GM23338 (cell line): ENCODE results near the gene DNAJC5G. TPM values are rescaled to one million over a fixed set of nuclear protein-coding genes. Genes with fewer than 3 reads are reported as not detected.

ENCODE experiments used
- ATAC-seq: fragments of 200-7000 bp; cut with Tn5 transposase; 3 replicates; pipeline ENCODE4 v1.9.1; 2020
- DNase-seq: peaks from one replicate; pipeline ENCODE4 v3.0.0-alpha.2; 2015; ENCODE audit warnings: low spot score
- H2AFZ ChIP-seq: fragments of 200-600 bp; sonication (generic); 2 replicates; pipeline ENCODE4 v1.8.0; 2016; ENCODE audit warnings: antibody characterized with exemption, mild to moderate bottlenecking, moderate library complexity
- H3F3A ChIP-seq: fragments of 200-600 bp; sonication (generic); replicated peaks from 2 replicates; pipeline ENCODE4 v1.8.0; 2017; ENCODE audit warnings: antibody characterized with exemption, mixed run types, low read depth
- H3K27ac ChIP-seq: fragments of 200-600 bp; sonication (generic); 2 replicates; pipeline ENCODE4 v1.6.1; 2016; ENCODE audit warnings: low read depth
- H3K27me3 ChIP-seq: fragments of 200-600 bp; sonication (generic); 2 replicates; pipeline ENCODE4 v1.8.0; 2016; ENCODE audit warnings: mild to moderate bottlenecking, mixed run types, moderate library complexity; ENCODE audit not compliant: insufficient read depth
- H3K36me3 ChIP-seq: fragments of 200-600 bp; sonication (generic); 2 replicates; pipeline ENCODE4 v1.8.0; 2016; ENCODE audit warnings: mild to moderate bottlenecking; ENCODE audit not compliant: insufficient read depth
- H3K4me1 ChIP-seq: fragments of 200-600 bp; sonication (generic); 2 replicates; pipeline ENCODE4 v1.8.0; 2016; ENCODE audit warnings: mild to moderate bottlenecking, moderate library complexity; ENCODE audit not compliant: insufficient read depth
- H3K4me2 ChIP-seq: fragments of 200-600 bp; sonication (generic); 2 replicates; pipeline ENCODE4 v1.7.1; 2017; ENCODE audit warnings: mixed run types
- H3K4me3 ChIP-seq: fragments of 200-600 bp; sonication (generic); 2 replicates; pipeline ENCODE4 v1.6.1; 2016; ENCODE audit warnings: mixed run types
- H3K79me2 ChIP-seq: fragments of 200-600 bp; sonication (generic); replicated peaks from 2 replicates; pipeline ENCODE4 v1.8.0; 2017; ENCODE audit warnings: mild to moderate bottlenecking; ENCODE audit not compliant: insufficient read depth
- H3K9me2 ChIP-seq: fragments of 200-600 bp; sonication (generic); 2 replicates; pipeline ENCODE4 v1.8.0; 2017; ENCODE audit not compliant: insufficient read depth
- H4K20me1 ChIP-seq: fragments of 200-600 bp; sonication (generic); replicated peaks from 2 replicates; pipeline ENCODE4 v1.8.0; 2017; ENCODE audit warnings: mild to moderate bottlenecking; ENCODE audit not compliant: insufficient read depth
- H3K27ac Mint-ChIP-seq: 2 replicates; pipeline ENCODE4 v1.8.0; 2020; ENCODE audit warnings: inconsistent platforms, mild to moderate bottlenecking, moderate library complexity, mixed read lengths
- H3K27me3 Mint-ChIP-seq: 3 replicates; pipeline ENCODE4 v1.8.0; 2022; ENCODE audit warnings: low read depth, mild to moderate bottlenecking, moderate library complexity, mixed read lengths, inconsistent platforms; ENCODE audit not compliant: insufficient read depth, poor library complexity
- H3K36me3 Mint-ChIP-seq: 3 replicates; pipeline ENCODE4 v1.8.0; 2021; ENCODE audit warnings: low read depth, mild to moderate bottlenecking, inconsistent platforms, moderate library complexity, mixed read lengths
- H3K4me1 Mint-ChIP-seq: 3 replicates; pipeline ENCODE4 v1.8.0; 2020; ENCODE audit warnings: mild to moderate bottlenecking, inconsistent platforms, mixed read lengths
- H3K4me3 Mint-ChIP-seq: 3 replicates; pipeline ENCODE4 v1.8.0; 2021; ENCODE audit warnings: moderate library complexity, mild to moderate bottlenecking, inconsistent platforms, mixed read lengths
- H3K9me3 Mint-ChIP-seq: 3 replicates; pipeline ENCODE4 v1.8.0; 2020; ENCODE audit warnings: moderate library complexity, mild to moderate bottlenecking, inconsistent platforms, mixed read lengths
- EZH2 ChIP-seq: fragments of 200-600 bp; sonication (generic); IDR thresholded peaks from one replicate; pipeline ENCODE4 v1.8.0; 2017; ENCODE audit warnings: antibody characterized with exemption, mild to moderate bottlenecking, low read depth; ENCODE audit not compliant: unreplicated experiment
- EZH2phosphoT487 ChIP-seq: fragments of 200-600 bp; sonication (generic); IDR thresholded peaks from one replicate; pipeline ENCODE4 v1.8.1; 2018; ENCODE audit warnings: antibody characterized with exemption; ENCODE audit not compliant: unreplicated experiment
- NANOG ChIP-seq: IDR thresholded peaks from 2 replicates; pipeline ENCODE4 v1.6.1; 2016; ENCODE audit warnings: antibody characterized with exemption, borderline replicate concordance
- POLR2AphosphoS5 ChIP-seq: IDR thresholded peaks from 2 replicates; pipeline ENCODE4 v1.6.1; 2016; ENCODE audit warnings: antibody characterized with exemption, low read depth
- polyA plus RNA-seq: library from polyadenylated mRNA; unstranded; fragments of >200 nt; fragmentation: Nextera tagmentation; extraction: Ambion mirVana; gene quantifications from 2 replicates; pipeline ENCODE4 v1.2.1, GENCODE V29; 2016
- total RNA-seq: library from RNA; depleted of rRNA; stranded (reverse); fragments of >200 nt; shearing (Covaris generic); gene quantifications from 2 replicates; pipeline ENCODE4 v1.2.3, GENCODE V29; 2014
- TF ChIP-seq, protein P1 (sequence below): IDR thresholded peaks from one replicate; pipeline ENCODE4 v1.6.1; 2018; ENCODE audit warnings: antibody characterized with exemption; ENCODE audit not compliant: unreplicated experiment

The DNAJC5G gene
- total and polyA plus RNA-seq, 2 experiments from 2014 or later = 0.59 TPM; not detected in 1

DNA sequence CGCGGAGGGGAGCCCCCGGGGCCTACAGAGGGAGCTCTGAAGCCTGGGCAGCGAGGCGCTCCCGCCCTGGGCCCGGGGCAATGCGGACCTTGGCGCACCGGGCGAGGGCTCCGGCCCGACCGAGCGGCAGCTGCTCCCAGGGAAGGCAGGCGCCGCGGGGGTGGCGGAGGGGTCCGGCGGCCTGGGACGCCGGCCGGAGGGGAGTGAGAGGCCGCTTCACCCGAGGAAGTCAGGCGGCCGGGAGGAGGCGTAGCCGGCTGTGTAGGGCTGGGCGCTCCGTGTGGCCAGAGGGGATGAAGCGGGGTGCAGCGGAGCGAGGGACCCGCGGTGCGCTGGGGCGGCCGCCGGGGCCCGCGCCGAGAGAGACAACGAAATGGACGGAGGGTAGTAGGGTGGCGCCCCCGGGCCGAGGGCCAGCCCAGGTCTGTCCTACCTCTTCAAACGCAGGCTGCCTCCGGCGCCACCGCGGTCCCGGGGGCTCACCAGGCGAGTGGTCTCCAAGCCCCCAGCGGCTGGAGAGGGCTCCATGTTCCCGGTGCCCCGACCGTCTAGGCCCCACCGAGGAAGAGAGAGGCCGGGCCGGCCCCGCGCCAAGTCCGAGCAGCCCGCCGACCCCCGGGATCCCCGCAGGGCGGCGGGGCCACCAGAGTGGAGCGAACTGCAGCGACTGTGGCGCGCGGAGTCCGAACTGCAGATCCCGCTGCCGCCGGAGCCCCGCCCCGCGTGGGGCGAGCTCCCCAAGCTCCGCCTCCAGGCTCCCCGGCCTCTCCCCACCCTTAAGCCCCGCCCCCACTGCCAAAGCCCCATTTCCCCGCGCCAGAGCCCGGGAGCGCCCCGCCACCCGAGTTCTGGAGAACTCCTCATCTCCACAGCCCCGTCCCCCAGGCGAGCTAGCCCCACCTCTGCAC lies 12.6 kb upstream of the DNAJC5G start, which contains the start of gene SLC30A3:
Gene SLC30A3, minus strand, starts transcription at position 669 of the 908 bp plus-strand sequence. Its CDS starts 141 bp downstream, at position 528.
- peak; percentile 48 for ATAC-seq
- no peaks in the 10 kb centered on the region; the same call in 2 of the 3 replicates for H3K36me3 Mint-ChIP-seq
- Histone ChIP-seq H3K9me2 (no peaks in the 10 kb centered on the region), H4K20me1 (no peaks in the 10 kb centered on the region; the same call in 1 of the 2 replicates), H3K4me2 (peak within 1 kb of the TSS; percentile 98), H3K79me2 (no peaks in the 10 kb centered on the region), H3K27ac (no peak within 1 kb of the TSS), H3K4me1 (peaks cover 17% of the 10 kb centered on the region), H3K4me3 (peak within 1 kb of the TSS; percentile 82), H2AFZ (peak within 1 kb of the TSS; percentile 99), H3K27me3 (peaks cover 78% of the 10 kb centered on the region), H3F3A (0 out of 2 replicates have a peak, but pooled peaks cover 9% of the 10 kb centered on the region), H3K36me3 (no peaks in the 10 kb centered on the region)
- peak within 1 kb of the TSS; percentile 82 for H3K4me3 Mint-ChIP-seq
- H3K27ac Mint-ChIP-seq = no peak within 1 kb of the TSS
- H3K9me3 Mint-ChIP-seq = no peaks in the 10 kb centered on the region
- peaks cover 47% of the 10 kb centered on the region for H3K27me3 Mint-ChIP-seq
- peak; percentile 74 for DNase-seq
- peaks cover 23% of the 10 kb centered on the region for H3K4me1 Mint-ChIP-seq
- peak; percentile 46 for TF ChIP-seq POLR2AphosphoS5
- no peak for TF ChIP-seq NANOG

DNA sequence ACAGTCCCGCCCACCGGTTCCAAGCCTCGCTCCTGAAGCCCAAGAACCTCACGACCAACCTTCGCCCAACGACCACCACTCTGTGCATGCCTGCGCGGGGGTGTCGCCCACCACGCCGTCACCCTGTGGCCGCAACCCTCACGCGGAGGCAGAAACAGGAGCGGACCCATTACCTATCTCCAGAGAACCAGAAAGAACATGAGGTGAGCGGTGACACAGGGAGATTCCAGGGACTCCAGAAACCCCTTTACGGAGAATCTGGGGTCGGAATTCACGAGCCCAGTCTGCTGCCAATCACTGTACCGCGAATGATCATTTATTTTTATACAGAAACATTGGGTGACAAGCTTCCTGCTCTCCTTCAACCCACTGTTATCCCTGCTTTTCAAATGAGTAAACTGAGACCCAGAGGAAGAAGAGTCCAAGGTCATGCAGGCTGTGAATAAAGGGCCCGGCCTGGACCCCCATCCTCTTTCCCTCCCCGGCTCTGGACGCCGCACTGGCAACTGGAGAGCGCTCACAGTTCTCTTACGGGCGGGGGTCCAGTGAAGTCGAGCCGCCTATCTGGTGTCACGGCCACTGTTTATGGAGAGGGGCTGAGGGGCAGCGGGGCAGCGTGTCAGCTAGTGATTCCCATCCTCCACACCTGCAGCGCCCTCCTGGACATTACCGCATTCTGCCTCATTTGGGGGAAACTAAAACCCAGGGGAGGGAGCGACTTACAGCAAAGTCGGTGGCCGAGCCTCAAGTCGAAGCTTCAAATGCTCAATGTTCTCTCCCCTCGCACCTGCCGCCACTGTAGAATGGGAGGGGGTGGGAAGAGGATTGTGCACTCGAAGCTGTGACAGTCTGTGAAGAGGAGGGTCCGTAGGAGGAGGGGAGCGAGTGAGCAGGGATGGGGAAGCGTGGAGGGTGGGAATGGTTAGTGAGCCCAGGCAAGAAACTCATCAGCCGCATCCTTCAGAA lies 11.7 kb upstream of the DNAJC5G start:
- Histone ChIP-seq H2AFZ (peak overlapping the region; percentile 99), H3K4me3 (peak overlapping the region; percentile 82)
- DNase-seq = peak; percentile 58

More for the DNA sequence above, 11.7 kb upstream of the DNAJC5G start:
- no peaks in the 10 kb centered on the region for H3K36me3 ChIP-seq
- no peaks in the 10 kb centered on the region; the same call in 1 of the 2 replicates for H4K20me1 ChIP-seq
- Mint-ChIP-seq H3K9me3 (no peaks in the 10 kb centered on the region), H3K4me3 (peak overlapping the region; percentile 79), H3K4me1 (peaks cover 23% of the 10 kb centered on the region), H3K36me3 (no peaks in the 10 kb centered on the region; the same call in 2 of the 3 replicates), H3K27ac (no peak overlapping the region), H3K27me3 (peaks cover 47% of the 10 kb centered on the region)
- 0 out of 2 replicates have a peak, but pooled peaks cover 9% of the 10 kb centered on the region for H3F3A ChIP-seq
- H3K27ac ChIP-seq = no peak overlapping the region
- peaks cover 82% of the 10 kb centered on the region for H3K27me3 ChIP-seq
- H3K4me1 ChIP-seq = peaks cover 17% of the 10 kb centered on the region
- H3K4me2 ChIP-seq = peak overlapping the region; percentile 98
- no peaks in the 10 kb centered on the region for H3K9me2 ChIP-seq
- H3K79me2 ChIP-seq = no peaks in the 10 kb centered on the region
- peak; percentile 3 for ATAC-seq
- TF ChIP-seq, protein P1, sequence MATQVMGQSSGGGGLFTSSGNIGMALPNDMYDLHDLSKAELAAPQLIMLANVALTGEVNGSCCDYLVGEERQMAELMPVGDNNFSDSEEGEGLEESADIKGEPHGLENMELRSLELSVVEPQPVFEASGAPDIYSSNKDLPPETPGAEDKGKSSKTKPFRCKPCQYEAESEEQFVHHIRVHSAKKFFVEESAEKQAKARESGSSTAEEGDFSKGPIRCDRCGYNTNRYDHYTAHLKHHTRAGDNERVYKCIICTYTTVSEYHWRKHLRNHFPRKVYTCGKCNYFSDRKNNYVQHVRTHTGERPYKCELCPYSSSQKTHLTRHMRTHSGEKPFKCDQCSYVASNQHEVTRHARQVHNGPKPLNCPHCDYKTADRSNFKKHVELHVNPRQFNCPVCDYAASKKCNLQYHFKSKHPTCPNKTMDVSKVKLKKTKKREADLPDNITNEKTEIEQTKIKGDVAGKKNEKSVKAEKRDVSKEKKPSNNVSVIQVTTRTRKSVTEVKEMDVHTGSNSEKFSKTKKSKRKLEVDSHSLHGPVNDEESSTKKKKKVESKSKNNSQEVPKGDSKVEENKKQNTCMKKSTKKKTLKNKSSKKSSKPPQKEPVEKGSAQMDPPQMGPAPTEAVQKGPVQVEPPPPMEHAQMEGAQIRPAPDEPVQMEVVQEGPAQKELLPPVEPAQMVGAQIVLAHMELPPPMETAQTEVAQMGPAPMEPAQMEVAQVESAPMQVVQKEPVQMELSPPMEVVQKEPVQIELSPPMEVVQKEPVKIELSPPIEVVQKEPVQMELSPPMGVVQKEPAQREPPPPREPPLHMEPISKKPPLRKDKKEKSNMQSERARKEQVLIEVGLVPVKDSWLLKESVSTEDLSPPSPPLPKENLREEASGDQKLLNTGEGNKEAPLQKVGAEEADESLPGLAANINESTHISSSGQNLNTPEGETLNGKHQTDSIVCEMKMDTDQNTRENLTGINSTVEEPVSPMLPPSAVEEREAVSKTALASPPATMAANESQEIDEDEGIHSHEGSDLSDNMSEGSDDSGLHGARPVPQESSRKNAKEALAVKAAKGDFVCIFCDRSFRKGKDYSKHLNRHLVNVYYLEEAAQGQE = no peak
- TF ChIP-seq EZH2phosphoT487 = peak; percentile 79
- TF ChIP-seq EZH2 = peak; percentile 83
